ENCODE measurements around the gene CA9.

CA9 gene

DNA sequence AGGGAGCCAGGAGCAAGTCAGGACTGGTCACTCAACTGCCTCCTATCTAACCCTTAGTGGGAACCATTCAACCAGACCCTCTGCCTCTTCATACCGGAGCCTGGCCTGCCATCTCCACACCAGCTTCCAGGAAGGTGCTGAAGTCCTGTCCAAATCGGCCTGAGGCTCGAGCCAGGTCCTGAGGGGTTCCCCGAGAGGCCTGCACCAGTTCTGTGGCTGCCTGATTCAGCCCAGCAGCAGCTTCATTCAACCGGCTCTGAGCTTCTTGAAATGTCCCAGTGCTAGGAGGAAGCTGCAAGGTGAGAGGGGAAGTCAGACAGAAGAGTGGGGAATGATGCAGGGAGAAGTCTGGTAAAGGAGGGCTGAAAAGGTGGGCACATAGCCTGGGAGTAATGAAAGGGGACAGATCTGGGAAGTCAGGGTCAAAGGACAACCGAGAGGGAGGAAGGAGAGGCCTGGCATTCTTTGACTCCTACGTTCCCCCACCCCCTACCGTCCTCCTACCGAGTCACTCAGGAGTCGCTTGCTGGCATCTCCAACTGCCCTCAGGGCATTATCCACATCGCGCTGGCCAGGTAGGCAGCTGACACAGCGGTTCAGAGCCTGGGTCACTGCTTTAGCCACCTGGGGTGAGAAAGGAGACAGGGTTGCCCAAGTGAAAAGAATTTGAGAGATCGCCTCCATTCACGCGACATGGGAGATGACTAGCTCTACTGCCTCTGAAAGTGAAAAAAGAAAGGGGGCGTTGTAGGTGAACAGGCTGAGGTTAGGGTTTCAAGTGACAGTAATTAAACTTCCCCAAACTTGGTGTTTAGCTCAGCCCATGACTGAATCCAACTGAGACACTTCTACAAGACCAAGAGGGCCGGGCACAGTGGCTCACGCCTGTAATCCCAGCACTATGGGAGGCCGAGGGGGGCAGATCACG is 38.0 kb downstream of the CA9 start:
- H3K27ac ChIP-seq, result no peak overlapping the region
- TF ChIP-seq, protein P1, sequence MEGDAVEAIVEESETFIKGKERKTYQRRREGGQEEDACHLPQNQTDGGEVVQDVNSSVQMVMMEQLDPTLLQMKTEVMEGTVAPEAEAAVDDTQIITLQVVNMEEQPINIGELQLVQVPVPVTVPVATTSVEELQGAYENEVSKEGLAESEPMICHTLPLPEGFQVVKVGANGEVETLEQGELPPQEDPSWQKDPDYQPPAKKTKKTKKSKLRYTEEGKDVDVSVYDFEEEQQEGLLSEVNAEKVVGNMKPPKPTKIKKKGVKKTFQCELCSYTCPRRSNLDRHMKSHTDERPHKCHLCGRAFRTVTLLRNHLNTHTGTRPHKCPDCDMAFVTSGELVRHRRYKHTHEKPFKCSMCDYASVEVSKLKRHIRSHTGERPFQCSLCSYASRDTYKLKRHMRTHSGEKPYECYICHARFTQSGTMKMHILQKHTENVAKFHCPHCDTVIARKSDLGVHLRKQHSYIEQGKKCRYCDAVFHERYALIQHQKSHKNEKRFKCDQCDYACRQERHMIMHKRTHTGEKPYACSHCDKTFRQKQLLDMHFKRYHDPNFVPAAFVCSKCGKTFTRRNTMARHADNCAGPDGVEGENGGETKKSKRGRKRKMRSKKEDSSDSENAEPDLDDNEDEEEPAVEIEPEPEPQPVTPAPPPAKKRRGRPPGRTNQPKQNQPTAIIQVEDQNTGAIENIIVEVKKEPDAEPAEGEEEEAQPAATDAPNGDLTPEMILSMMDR (conservative IDR thresholded peaks at IDR 0.05), result no peak
- TF ChIP-seq ZFX (IDR thresholded peaks at IDR 0.05), result no peak

DNA sequence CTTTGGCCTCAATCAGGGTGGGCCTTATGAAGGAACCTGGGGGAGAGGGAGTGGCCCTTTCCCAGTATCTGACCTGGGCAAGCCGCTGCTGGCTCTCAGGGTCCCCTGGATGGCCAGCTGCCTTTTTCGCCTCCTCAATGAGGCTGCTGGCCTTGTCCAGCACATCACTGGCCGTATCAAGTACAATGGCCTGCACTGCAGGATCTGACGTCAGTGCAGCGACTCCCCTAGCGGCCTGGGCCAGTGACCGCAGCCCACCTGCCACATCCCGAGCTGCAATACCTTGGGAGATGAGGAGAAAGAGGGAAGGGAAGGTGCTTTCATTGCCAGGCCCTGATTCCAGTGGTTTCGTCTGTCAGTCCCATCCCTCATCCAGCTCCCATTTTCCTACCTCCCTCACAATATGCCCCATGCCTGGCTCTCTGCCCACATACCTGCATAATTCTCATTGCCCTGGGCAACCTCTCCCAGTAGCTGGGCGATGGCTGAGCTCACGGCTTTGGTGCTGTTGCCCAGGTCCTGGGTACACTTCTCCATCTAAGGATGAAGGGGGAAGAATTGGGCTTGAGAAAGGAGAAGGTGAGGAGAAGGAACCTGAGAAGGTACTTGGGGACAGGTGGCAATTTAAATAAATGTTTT is 39.2 kb downstream of the CA9 start:
- TF ChIP-seq ZFX (IDR thresholded peaks at IDR 0.05), result no peak
- TF ChIP-seq, protein P1 (conservative IDR thresholded peaks at IDR 0.05), result no peak
- no peak overlapping the region for H3K27ac ChIP-seq

DNA sequence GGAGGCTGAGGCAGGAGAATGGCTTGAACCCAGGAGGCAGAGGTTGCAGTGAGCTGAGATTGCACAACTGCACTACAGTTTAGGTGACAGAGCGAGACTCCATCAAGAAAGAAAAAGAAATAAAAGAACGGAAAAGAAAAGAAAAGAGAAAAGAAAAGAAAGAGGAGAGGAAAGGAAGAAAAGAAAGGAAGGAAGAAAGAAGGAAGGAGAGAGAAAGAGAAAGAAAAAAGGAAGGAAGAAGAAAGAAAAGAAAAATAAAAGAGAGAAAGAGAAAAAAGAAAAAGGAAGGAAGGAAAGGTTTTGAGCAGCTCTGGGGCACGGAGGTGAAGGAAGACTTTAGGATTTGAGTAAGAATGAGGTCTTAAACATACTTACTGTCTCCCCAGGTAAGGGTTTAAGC is 39.9 kb downstream of the CA9 start:
- no peak overlapping the region for H3K27ac ChIP-seq
- TF ChIP-seq, protein P1 (conservative IDR thresholded peaks at IDR 0.05), result no peak
- TF ChIP-seq ZFX (IDR thresholded peaks at IDR 0.05), result no peak

DNA sequence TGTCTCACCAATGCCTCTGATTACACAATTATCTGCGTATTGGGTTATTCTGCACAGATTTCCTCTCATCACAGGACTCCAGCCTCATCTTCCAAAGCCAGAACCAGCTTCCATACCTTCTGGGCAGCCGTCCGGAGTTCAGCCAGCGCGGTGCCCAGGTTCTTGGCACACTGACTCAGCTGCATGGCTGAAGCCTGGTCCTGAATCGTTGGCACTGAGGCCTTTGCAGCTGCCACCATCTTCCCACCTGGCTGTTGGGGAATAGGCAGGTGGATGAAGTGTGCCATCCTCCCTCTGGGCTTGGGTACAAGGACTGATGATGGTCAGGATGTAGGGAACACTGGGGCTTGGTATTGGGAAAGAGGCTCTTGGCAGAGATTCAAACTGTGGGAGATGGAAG is 40.4 kb downstream of the CA9 start:
- TF ChIP-seq, protein P1 (conservative IDR thresholded peaks at IDR 0.05), result no peak
- no peak for TF ChIP-seq ZFX (IDR thresholded peaks at IDR 0.05)
- H3K27ac ChIP-seq, result no peak overlapping the region

DNA sequence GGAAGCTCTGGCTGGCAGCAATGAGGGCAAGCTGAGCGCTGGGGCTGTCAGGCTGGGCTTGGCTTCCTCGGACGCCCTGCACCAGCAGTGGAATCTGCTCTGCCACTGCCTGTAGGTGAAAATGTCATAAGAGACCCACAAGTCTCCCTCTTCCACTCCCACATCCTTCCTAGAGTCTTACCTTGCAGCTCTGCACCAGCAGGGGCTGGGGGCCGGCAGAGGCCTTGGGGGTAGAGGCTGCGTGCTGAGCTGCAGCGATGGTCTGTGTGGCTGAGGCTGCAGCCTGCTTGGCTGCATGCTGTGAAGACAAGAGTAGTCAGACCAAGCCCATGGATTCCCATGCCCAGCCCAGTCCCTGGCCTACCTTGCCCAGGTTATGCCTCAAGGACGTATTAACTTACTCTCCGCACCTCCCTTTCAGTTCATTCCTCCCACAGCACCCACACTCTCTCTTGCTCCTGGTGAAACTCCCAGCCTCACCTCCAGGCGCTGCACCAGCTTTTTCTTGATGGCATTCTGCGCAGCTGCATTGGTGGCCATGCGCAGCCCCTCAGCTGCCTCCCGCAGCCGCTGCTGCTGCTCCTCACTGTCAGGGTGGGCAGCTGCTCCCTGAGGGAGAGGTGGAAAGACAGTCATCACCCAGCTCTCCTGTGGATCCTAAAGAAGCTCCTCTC is 41.0 kb downstream of the CA9 start:
- TF ChIP-seq, protein P1 (conservative IDR thresholded peaks at IDR 0.05), result no peak
- TF ChIP-seq ZFX (IDR thresholded peaks at IDR 0.05), result no peak
- H3K27ac ChIP-seq, result no peak overlapping the region

DNA sequence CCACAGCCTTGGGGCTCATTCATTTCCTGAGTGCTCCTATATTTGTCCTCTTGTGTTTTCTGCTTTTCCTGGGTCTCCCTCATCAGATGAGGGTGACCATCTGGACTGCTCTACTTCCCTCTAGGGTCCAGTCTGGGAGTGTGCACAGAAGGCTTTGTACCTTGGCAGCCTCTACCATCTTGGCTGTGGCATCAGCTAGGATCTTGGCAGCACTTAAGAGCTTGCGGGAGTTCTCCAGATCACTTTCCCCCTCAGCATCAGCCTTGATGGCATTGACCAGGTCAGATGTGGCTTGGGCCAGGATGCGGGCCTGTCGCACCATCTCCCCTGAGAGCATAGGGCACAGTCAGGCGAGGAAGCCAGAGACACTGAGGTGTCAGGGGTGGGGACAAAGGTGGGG is 42.5 kb downstream of the CA9 start:
- H3K27ac ChIP-seq, result no peak overlapping the region
- TF ChIP-seq, protein P1 (conservative IDR thresholded peaks at IDR 0.05), result no peak
- TF ChIP-seq ZFX (IDR thresholded peaks at IDR 0.05), result no peak

All from C4-2B (cell line).